ENCODE results near the gene RPL38.
A peak's percentile ranks its signal among the peaks of the same experiment; 100 is the strongest.

Gene RPL38

GRCh38 chr17:74199306-74200092 is 4.0 kb upstream of the RPL38 start (continued):
- TF ChIP-seq ZNF768 (tag by site-specific recombination; IDR thresholded peaks at IDR 0.05) = no peak
- TF ChIP-seq EGR2 (tag by site-specific recombination; IDR thresholded peaks at IDR 0.05; ENCODE audit: low read depth) = no peak; the same call in 1 of the 2 replicates
- no peak for TF ChIP-seq SALL2 (tag by site-specific recombination; IDR thresholded peaks at IDR 0.05; ENCODE audit: borderline replicate concordance)
- peak; percentile 24; the same call in 1 of the 2 replicates for TF ChIP-seq ZNF423 (tag by site-specific recombination; IDR thresholded peaks at IDR 0.05)
- no peak for TF ChIP-seq HOXD13 (CRISPR knock-in tag; IDR thresholded peaks at IDR 0.05; ENCODE audit: borderline replicate concordance)
- no peak for TF ChIP-seq ZNF571 (tag by site-specific recombination; IDR thresholded peaks at IDR 0.05)
- TF ChIP-seq ZNF2 (tag by site-specific recombination; IDR thresholded peaks at IDR 0.05) = 0 out of 2 replicates have a peak, but pooled peaks have one; percentile 71
- TF ChIP-seq, protein P1, sequence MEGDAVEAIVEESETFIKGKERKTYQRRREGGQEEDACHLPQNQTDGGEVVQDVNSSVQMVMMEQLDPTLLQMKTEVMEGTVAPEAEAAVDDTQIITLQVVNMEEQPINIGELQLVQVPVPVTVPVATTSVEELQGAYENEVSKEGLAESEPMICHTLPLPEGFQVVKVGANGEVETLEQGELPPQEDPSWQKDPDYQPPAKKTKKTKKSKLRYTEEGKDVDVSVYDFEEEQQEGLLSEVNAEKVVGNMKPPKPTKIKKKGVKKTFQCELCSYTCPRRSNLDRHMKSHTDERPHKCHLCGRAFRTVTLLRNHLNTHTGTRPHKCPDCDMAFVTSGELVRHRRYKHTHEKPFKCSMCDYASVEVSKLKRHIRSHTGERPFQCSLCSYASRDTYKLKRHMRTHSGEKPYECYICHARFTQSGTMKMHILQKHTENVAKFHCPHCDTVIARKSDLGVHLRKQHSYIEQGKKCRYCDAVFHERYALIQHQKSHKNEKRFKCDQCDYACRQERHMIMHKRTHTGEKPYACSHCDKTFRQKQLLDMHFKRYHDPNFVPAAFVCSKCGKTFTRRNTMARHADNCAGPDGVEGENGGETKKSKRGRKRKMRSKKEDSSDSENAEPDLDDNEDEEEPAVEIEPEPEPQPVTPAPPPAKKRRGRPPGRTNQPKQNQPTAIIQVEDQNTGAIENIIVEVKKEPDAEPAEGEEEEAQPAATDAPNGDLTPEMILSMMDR (tag by site-specific recombination; IDR thresholded peaks at IDR 0.05) = peak; percentile 88
- no peak for TF ChIP-seq KLF9 (tag by site-specific recombination; IDR thresholded peaks at IDR 0.05; ENCODE audit: low read depth)
- no peak for TF ChIP-seq ZNF140 (tag by site-specific recombination; IDR thresholded peaks at IDR 0.05)
- TF ChIP-seq ZNF843 (tag by site-specific recombination; IDR thresholded peaks at IDR 0.05) = no peak
- TF ChIP-seq ZNF248 (tag by site-specific recombination; IDR thresholded peaks at IDR 0.05) = no peak
- TF ChIP-seq SP3 (tag by site-specific recombination; IDR thresholded peaks at IDR 0.05) = no peak
- TF ChIP-seq ZNF776 (tag by site-specific recombination; IDR thresholded peaks at IDR 0.05; ENCODE audit: borderline replicate concordance) = no peak

DNA sequence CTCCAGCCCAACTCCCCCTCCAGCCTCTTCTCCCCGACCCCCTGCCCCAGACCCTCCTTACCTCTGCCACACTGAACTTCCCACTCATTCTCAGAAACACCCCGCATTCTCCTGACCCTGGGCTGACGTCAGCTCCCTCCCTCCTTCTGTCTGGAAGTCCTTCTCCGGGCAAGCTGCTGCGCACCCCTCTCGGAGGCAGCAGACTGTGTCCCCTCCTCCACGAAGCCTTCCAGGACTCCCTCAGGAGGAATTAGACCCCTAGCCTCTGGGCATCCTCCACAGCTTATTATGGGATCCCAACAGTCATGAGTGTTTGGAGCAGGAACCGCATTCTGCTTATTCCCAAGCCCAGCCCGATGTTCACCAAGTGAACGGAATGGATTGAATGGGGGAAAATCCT is 3.4 kb upstream of the RPL38 start:
- Histone ChIP-seq H3K4me1 (ENCODE audit: control insufficient read depth, insufficient read depth, low read length) (peaks cover 6% of the 10 kb centered on the region; the same call in 1 of the 2 replicates), H3K27ac (ENCODE audit: extremely low read depth, low read depth, low read length) (no peak overlapping the region), H3K36me3 (ENCODE audit: control insufficient read depth in 2 of 2, insufficient read depth in 1 of 2, low read length in 2 of 2) (peaks cover 8 to 14% of the 10 kb centered on the region in 2 experiments; a peak in 2 of 3 replicates), H3K9me3 (ENCODE audit: control insufficient read depth, insufficient read depth, low read depth, low read length) (no peaks in the 10 kb centered on the region), H3K4me3 (ENCODE audit: low read depth, low read length) (no peak overlapping the region)
- POLR2A ChIA-PET = interaction anchor here (1.8 kb wide), 1 partner anchor 13 kb away, joined by 4 read pairs; the partner anchor contains the start of gene TTYH2
- no peak for TF ChIP-seq ZNF214 (tag by site-specific recombination; IDR thresholded peaks at IDR 0.05; ENCODE audit: borderline replicate concordance)
- TF ChIP-seq SCRT2 (tag by site-specific recombination; IDR thresholded peaks at IDR 0.05) = no peak
- no peak for TF ChIP-seq ZNF311 (tag by site-specific recombination; IDR thresholded peaks at IDR 0.05; ENCODE audit: borderline replicate concordance)
- TF ChIP-seq, protein P2, sequence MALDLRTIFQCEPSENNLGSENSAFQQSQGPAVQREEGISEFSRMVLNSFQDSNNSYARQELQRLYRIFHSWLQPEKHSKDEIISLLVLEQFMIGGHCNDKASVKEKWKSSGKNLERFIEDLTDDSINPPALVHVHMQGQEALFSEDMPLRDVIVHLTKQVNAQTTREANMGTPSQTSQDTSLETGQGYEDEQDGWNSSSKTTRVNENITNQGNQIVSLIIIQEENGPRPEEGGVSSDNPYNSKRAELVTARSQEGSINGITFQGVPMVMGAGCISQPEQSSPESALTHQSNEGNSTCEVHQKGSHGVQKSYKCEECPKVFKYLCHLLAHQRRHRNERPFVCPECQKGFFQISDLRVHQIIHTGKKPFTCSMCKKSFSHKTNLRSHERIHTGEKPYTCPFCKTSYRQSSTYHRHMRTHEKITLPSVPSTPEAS (tag by site-specific recombination; IDR thresholded peaks at IDR 0.05) = no peak
- no peak for TF ChIP-seq ZFHX2 (tag by site-specific recombination; conservative IDR thresholded peaks at IDR 0.05)
- TF ChIP-seq KLF7 (tag by site-specific recombination; IDR thresholded peaks at IDR 0.05; ENCODE audit: borderline replicate concordance) = no peak
- TF ChIP-seq ZNF133 (tag by site-specific recombination; IDR thresholded peaks at IDR 0.05) = no peak
- no peak for TF ChIP-seq ZNF146 (tag by site-specific recombination; IDR thresholded peaks at IDR 0.05)
- TF ChIP-seq ZBTB8A (tag by site-specific recombination; IDR thresholded peaks at IDR 0.05) = no peak
- no peak for TF ChIP-seq ZNF19 (tag by site-specific recombination; IDR thresholded peaks at IDR 0.05; ENCODE audit: low read depth)
- no peak for TF ChIP-seq ZNF843 (tag by site-specific recombination; IDR thresholded peaks at IDR 0.05)
- TF ChIP-seq, protein P3, sequence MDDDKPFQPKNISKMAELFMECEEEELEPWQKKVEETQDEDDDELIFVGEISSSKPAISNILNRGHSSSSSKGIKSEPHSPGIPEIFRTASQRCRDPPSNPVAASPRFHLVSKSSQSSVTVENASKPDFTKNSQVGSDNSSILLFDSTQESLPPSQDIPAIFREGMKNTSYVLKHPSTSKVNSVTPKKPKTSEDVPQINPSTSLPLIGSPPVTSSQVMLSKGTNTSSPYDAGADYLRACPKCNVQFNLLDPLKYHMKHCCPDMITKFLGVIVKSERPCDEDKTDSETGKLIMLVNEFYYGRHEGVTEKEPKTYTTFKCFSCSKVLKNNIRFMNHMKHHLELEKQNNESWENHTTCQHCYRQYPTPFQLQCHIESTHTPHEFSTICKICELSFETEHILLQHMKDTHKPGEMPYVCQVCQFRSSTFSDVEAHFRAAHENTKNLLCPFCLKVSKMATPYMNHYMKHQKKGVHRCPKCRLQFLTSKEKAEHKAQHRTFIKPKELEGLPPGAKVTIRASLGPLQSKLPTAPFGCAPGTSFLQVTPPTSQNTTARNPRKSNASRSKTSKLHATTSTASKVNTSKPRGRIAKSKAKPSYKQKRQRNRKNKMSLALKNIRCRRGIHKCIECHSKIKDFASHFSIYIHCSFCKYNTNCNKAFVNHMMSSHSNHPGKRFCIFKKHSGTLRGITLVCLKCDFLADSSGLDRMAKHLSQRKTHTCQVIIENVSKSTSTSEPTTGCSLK (tag by site-specific recombination; IDR thresholded peaks at IDR 0.05) = no peak
- no peak for TF ChIP-seq ZFP41 (tag by site-specific recombination; IDR thresholded peaks at IDR 0.05; ENCODE audit: borderline replicate concordance)
- no peak for TF ChIP-seq ZNF837 (tag by site-specific recombination; IDR thresholded peaks at IDR 0.05)
- no peak for TF ChIP-seq ZNF558 (tag by site-specific recombination; IDR thresholded peaks at IDR 0.05)
- no peak for TF ChIP-seq ZNF211 (tag by site-specific recombination; IDR thresholded peaks at IDR 0.05; ENCODE audit: low read depth)
- TF ChIP-seq ZNF138 (tag by site-specific recombination; IDR thresholded peaks at IDR 0.05; ENCODE audit: borderline replicate concordance) = no peak
- no peak for TF ChIP-seq ZNF768 (tag by site-specific recombination; IDR thresholded peaks at IDR 0.05)
- CTCF ChIA-PET = interaction anchor here (0.6 to 6.7 kb wide), 54 partner anchors 8 to 1481 kb away, joined by 3 to 74 read pairs (median 4); partner anchors contain the start of gene BTBD17

All from HEK293 (cell line).